ENCODE results near the gene PTPRN2.

DNA sequence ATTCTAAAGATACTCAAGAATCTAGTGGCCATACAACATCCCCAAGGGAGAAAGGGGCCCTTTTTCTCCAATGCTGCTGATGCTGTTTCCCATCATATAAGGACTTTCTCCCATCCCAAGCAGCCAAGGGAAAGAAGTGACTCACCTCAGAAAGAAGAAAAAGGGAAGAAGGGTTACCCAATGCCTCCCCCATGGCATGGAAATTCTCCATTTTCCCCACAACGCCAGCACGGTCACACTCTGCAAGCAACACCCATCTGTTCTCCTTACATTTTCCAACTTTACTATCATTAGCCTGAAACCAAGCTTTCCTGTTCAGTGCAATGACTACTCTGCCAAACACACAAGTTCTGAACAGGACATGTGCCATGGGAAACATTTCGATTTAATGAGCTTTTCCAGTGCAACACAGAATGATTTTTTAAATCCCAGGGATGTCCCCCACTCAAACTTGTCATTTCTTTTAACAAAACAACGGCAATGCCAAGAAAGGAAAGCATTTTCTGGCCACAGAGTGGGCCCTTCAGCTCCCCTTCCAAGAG, 67.9 kb downstream of the PTPRN2 start:
- TF ChIP-seq, protein P1, sequence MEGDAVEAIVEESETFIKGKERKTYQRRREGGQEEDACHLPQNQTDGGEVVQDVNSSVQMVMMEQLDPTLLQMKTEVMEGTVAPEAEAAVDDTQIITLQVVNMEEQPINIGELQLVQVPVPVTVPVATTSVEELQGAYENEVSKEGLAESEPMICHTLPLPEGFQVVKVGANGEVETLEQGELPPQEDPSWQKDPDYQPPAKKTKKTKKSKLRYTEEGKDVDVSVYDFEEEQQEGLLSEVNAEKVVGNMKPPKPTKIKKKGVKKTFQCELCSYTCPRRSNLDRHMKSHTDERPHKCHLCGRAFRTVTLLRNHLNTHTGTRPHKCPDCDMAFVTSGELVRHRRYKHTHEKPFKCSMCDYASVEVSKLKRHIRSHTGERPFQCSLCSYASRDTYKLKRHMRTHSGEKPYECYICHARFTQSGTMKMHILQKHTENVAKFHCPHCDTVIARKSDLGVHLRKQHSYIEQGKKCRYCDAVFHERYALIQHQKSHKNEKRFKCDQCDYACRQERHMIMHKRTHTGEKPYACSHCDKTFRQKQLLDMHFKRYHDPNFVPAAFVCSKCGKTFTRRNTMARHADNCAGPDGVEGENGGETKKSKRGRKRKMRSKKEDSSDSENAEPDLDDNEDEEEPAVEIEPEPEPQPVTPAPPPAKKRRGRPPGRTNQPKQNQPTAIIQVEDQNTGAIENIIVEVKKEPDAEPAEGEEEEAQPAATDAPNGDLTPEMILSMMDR (IDR thresholded peaks at IDR 0.05; ENCODE audit: extremely low read depth in 1 of 2, insufficient read depth in 1 of 2, low read depth in 1 of 2, low read length in 2 of 2): no peak
- TF ChIP-seq EZH2 (IDR thresholded peaks at IDR 0.05; ENCODE audit: borderline replicate concordance, low read depth, low read length, severe bottlenecking) (no peak), MAX (IDR thresholded peaks at IDR 0.05; ENCODE audit: insufficient read depth, insufficient read length) (no peak), POLR2A (IDR thresholded peaks at IDR 0.05; ENCODE audit: low read depth, low read length) (no peak), POLR2AphosphoS5 (IDR thresholded peaks at IDR 0.05; ENCODE audit: insufficient read depth, low read depth, low read length) (no peak), MYC (IDR thresholded peaks at IDR 0.05; ENCODE audit: low read depth, low read length) (no peak), JUN (IDR thresholded peaks at IDR 0.05; ENCODE audit: borderline replicate concordance, insufficient read depth, insufficient read length, low read depth) (no peak), GATA2 (IDR thresholded peaks at IDR 0.05; ENCODE audit: insufficient read depth, insufficient read length, low read depth, low read length) (no peak)

Measured in endothelial cell of umbilical vein (primary cell).